NCI-H2196 treated with DMSO at 0.1 percent for 48 hours (cell line): ENCODE data around the gene TMEM187.
"Not testable (repeated sequence)": the region's sequence is repeated elsewhere in the genome, so short reads cannot be mapped to it uniquely, and the experiment has no call there.

ENCODE experiments used
- DNase-seq: peaks from one replicate; lab custom pipeline; 2025; ENCODE audit not compliant: unreplicated experiment; lab: John Stamatoyannopoulos, UW

The TMEM187 gene

GRCh38 chrX:153970357-153971123 is 2.0 kb upstream of the TMEM187 start:
- no peak for DNase-seq

GRCh38 chrX:153971124-153971449 is 1.5 kb upstream of the TMEM187 start:
- peak; percentile 46 for DNase-seq

- peak; percentile 55 for DNase-seq
These were observed 845 bp upstream of the TMEM187 start, which contains the start of gene HCFC1 for GRCh38 chrX:153971450-153972367. Gene HCFC1 (minus strand): TSS chrX:153971818. CDS start chrX:153970840, 978 bp downstream.

GRCh38 chrX:153973127-153974002 is 811 bp downstream of the TMEM187 start:
- no peak for DNase-seq

DNA sequence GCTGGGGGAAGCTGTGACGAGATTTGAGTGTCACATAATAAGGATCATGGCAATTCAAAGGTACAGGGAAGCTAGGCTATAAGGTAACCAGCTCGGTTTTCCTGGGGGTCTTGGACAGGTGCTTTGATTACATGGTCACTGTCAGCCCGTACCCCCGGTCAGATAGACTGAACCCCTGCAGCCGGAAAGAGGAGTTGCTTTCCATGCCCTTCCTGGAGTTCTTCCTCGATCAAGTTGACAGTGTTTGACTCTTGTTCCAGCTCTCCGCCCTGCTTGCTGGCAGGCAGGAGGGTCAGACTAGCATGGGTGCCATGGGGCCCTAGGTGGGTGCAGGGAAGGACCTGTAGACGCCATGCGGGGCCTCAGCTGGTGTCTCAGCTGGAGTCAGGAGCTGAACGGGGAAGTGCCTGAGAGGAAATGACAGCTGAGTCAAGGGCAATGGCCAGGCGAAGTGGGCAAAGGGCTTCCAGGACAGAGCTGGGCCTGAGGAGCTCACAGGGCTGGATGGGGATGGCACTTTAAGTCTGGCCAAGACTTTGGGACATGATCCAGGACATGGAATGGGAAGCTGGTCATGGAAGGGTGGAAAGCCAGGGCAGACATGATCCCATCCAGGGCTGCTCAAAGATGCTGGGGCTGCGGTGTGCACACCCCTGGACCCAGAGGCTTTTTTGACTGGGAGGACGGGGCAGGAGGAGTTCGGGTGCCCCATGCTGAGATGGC is 1.6 kb downstream of the TMEM187 start:
- no peak for DNase-seq

DNA sequence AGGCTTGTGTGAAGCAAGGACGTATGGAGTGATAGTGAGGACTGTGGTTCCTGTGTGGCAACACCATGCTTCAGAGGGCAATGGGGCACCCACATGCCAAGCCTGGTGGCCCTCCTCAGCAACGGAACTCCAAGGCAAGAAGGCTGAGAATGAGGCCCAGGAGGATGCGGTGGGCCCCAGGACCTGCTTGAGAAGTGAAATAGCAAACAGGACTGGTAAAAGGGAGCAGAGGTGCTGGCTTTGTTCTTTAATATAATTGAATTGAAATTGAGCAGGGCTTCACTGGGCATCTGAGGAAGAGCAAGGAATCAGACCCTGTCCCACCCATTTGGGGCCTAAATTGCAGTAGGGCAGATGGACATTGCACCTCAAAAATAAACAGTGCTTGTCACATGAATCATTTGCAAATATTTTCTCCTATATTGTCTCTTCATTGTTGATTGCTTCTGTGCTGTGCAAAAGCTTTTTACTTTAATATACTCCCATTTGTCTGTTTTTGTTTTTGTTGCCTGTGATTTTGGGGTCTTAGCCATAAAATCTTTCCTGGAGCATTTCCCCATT is 2.3 kb downstream of the TMEM187 start:
- no peak for DNase-seq

DNA sequence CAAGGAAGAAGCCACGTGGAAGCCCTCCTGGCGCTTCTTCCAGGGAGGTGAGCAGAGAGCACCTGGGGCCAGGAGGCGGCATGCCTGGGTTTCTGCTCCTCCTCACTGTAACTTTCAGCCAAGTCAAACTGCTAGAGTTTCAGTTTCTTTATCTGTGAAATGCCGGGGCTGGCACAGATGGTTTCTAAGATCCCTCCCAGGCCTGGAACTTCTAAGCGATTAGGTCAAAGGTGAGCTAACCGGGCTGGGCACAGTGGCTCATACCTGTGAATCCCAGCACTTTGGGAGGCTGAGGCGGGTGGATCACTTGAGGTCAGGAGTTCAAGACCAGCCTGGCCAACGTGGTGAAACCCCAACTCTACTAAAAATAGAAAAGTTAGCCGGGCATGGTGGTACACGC is 7.8 kb downstream of the TMEM187 start:
- not testable (repeated sequence) for DNase-seq

DNA sequence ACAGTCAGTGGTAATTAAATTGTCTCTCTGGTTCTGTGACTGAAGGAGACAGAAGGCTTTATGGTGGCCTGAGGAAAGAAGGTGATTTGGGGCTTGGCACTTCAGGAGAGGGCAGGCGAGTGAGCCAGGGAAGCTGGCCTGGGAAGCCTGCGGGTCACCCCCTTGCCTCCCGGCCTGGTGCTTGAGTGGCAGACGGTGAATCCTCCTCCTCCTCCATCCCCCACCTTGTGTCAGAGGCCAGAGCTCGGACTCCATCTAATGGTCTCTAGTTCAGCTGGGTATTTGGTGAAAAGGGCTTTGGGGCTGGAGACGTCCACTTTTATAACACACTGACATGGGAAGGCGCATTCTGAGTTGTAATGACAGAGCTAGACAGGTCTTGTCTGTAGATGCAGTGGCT is 8.7 kb downstream of the TMEM187 start:
- DNase-seq = no peak

DNA sequence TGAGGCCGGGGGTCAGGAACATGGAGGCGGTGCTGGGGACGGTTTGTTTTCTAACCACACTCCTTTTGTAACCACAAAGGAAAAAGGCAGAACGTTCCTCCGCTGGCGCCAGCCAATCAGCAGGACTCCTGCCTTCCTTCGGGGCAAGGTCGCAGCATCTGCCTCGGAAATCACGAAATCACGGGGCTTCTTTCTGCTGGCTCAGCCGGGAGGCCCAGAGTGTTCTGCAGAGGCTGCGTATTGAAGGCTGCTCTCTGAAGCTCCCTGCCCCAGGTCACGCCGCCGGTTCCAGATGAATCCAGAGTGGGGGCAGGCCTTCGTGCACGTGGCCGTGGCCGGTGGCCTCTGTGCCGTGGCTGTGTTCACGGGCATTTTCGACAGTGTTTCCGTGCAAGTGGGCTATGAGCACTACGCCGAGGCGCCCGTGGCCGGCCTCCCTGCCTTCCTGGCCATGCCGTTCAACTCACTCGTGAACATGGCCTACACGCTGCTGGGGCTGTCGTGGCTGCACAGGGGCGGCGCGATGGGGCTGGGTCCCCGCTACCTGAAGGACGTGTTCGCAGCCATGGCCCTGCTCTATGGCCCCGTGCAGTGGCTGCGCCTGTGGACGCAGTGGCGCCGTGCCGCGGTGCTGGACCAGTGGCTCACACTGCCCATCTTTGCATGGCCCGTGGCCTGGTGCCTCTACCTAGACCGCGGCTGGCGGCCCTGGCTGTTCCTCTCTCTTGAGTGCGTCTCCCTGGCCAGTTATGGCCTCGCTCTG is 9.4 kb downstream of the TMEM187 start:
- DNase-seq = no peak

- DNase-seq = no peak
These were observed 10.8 kb downstream of the TMEM187 start for GRCh38 chrX:153983321-153983801.

DNA sequence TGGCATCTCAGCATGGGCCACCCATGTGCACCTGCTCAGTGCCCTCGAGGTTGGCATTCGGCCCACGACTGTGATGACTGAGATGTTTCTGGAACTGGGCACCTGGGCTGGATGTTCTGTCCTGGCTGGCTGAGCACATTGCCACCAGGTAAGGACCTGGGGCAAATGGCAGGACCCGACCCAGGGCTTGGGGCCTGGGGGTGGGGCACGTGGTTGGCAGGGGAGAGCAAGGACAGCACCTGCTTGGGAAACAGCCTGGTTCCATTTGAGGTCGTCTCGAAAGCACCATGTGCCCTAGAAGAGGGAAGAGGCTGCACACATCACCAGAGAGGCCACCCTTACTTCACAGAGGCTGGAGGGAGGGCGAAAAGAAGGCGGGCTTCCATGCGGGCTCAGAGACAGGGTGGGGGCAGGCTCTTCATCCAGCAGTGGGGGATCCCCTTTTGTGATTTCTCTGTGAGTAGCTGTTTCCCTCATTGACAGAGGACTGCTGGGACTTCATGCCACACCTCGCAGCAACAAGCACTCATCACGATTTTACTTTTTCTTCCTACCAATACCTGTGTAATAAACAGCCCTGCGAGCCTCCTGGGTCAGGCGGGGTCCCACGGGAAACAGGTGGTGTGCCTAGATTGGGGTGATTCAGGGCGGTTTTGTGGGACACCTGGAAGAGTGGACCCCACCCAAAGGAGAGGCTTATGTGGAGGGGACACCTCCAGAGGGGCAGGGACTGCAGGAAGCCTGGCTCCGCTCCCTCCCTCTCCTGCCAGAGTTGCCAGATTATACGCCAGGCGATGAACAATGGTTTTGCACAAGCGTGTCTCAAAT is 12.0 kb downstream of the TMEM187 start:
- no peak for DNase-seq

- no peak for DNase-seq
These were observed 15.9 kb downstream of the TMEM187 start for GRCh38 chrX:153988493-153988892.

DNA sequence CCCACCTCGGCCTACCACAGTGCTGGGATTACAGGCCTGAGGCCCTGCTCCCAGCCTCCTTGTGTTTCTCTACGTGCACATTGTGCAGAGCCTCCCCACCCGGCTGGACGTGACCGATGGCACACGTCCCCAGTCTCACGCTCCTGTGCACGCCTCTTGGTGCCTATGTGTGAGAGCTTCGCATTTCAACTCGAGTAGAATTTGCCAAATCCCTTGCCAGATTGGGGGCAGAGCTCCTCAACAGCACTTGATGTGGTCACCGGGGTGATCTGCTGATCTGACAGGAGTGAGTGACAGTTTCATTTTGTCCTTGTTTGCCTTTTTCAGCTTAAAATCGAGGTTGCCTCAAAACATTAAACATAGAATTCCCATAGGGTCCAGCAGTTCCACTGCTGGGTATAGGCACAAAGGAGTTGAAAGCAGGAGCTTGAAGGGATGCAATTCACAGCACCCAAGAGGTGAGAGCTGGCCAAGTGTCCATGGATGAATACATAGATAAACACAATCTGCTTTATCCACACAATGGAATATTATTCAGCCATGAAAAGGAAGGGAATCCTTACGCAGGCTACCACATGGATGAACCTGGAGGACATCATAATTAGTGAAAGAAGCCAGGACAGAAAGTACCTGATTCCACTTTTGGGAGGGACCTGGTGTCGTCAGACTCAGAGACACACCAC is 17.6 kb downstream of the TMEM187 start:
- DNase-seq = no peak

GRCh38 chrX:153991013-153991580 is 18.5 kb downstream of the TMEM187 start:
- no peak for DNase-seq

DNA sequence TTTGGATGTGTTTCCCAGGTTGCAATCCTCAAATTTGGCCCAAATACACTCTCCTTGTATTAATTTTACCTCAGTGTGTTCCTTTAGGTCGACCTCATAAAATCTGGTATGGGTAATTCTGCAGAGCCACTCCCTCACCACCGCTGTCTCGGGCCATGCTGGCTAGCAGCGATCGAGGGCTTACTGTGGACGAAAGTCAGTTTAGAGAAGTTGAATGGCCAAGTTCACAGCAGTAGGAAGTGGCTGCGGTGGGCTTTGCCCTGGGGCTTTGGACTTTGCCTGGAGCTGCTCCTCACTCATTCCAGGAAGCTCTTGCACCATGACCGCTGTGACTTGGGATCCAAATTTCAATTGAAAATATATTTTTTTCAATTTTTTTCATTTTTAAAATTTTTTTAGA is 19.6 kb downstream of the TMEM187 start:
- no peak for DNase-seq

GRCh38 chrX:153993079-153993478 is 20.5 kb downstream of the TMEM187 start:
- no peak for DNase-seq

DNA sequence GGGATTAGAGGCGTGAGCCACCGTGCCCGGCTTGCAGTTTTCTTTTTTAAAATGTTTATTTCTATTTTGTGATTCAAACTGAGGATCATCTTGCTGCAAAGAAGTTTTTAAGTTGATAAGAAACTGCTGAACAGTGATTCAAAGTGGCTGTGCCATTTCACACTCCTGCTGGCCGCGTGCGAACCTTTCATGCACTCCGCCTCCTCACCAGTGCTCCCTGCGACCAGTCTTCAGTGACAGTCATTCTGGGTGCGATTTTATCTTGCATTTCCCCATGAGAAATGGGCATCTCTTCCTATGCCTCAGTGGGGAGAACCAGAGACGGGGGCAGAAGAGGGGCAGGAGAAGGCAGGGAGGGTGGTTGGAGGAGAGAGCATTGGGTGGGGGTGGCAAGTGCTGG is 21.4 kb downstream of the TMEM187 start:
- no peak for DNase-seq

- not testable (repeated sequence) for DNase-seq
These were observed 21.8 kb downstream of the TMEM187 start for GRCh38 chrX:153994398-153994797.
